GM18517 (cell line): Measurements from ENCODE around the gene APOC1.
"Not testable (repeated sequence)": the region's sequence is repeated elsewhere in the genome, so short reads cannot be mapped to it uniquely, and the experiment has no call there.

ENCODE experiments used
- ATAC-seq: cut with Tn5 transposase; IDR thresholded peaks from one replicate; pipeline ENCODE4 v1.9.1; 2021; ENCODE audit warnings: mild to moderate bottlenecking, moderate library complexity; ENCODE audit not compliant: unreplicated experiment

The APOC1 gene

DNA sequence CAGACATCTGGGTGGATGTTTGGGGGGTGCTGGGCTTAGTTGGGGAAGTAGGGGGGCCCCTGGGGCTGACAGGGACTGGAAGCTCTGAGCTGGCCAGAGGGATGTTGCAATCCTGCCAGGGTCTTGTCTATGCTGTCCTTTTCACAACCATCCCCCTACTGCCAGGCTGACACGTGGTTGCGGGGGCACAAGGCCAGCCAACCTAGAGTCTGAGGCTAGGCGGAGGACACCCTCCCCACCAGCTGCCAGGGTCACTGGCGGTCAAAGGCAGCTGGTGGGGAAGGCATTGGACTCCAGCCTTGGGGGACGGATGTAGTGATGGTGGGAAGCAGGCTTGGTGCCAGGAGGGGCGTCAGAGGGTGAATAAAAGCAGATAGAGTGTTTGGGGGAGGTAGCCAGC is 1.6 kb upstream of the APOC1 start:
- no peak for ATAC-seq

DNA sequence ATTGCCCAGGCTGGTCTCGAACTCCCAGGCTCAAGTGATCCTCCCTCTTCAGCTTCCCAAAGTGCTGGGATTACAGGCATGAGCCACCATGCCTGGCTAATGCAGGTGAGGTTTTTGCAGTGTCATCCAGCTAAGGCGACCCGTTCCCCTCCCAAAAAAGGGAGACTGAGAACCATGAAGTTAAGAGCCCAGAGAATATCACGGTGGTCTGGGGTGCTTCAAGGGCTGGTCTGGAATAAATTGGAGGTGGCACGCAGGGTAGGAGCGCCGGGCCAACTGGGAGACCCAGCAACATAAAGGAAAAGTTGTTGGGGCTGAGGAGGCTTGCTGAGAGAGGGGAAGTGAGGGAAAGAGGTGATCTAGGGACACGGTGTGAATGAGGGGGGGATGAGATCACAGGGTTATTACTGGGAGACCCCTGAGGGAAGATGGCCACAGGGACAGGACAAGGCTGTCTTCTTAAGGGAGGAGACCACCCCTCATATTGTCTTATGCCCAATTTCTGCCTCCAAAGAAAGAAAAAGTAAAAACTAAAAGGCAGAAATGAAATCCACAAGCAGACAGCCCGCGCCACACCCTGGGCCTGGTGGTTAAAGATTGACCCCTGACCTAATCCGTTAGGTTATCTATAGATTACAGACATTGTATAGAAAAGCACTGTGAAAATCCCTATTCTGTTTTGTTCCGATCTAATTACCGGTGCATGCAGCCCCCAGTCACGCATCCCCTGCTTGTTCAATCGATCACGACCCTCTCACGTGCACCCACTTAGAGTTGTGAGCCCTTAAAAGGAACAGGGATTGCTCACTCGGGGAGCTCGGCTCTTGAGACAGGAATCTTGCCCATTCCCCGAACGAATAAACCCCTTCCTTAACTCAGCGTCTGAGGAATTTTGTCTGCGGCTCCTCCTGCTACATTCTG is 636 bp upstream of the APOC1 start:
- not testable (repeated sequence) for ATAC-seq

DNA sequence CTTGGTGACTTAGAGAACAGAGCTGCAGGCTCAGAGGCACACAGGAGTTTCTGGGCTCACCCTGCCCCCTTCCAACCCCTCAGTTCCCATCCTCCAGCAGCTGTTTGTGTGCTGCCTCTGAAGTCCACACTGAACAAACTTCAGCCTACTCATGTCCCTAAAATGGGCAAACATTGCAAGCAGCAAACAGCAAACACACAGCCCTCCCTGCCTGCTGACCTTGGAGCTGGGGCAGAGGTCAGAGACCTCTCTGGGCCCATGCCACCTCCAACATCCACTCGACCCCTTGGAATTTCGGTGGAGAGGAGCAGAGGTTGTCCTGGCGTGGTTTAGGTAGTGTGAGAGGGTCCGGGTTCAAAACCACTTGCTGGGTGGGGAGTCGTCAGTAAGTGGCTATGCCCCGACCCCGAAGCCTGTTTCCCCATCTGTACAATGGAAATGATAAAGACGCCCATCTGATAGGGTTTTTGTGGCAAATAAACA is 9.9 kb downstream of the APOC1 start:
- no peak for ATAC-seq

GRCh38 chr19:44925114-44925891 is 10.9 kb downstream of the APOC1 start:
- no peak for ATAC-seq

DNA sequence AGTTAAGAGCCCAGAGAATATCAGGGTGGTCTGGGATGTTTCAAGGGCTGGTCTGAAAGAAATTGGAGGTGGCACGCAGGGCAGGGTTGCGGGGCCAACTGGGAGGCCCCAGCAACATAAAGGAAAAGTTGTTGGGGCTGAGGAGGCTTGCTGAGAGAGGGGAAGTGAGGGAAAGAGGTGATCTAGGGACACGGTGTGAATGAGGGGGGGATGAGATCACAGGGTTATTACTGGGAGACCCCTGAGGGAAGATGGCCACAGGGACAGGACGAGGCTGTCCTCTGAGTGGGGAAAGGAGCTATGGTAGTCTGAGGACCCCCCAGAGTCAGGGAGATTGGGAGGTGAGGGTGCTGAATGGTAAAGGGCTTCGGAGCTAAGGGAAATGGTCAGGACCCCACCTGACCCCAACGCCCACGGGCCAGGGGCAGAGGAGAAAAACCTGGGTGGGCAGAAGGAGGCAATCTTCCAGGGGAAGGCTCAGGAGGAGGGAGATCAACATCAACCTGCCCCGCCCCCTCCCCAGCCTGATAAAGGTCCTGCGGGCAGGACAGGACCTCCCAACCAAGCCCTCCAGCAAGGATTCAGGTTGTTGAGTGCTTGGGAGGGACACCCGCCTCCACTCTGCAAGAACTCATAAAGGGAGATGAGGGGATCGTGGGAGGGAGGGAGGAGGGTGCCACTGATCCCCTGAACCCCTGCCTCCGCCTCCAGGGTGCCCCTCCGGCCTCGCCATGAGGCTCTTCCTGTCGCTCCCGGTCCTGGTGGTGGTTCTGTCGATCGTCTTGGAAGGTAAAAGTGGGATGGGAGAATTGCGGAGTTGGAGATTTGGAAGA is 12.1 kb downstream of the APOC1 start:
- not testable (repeated sequence) for ATAC-seq

DNA sequence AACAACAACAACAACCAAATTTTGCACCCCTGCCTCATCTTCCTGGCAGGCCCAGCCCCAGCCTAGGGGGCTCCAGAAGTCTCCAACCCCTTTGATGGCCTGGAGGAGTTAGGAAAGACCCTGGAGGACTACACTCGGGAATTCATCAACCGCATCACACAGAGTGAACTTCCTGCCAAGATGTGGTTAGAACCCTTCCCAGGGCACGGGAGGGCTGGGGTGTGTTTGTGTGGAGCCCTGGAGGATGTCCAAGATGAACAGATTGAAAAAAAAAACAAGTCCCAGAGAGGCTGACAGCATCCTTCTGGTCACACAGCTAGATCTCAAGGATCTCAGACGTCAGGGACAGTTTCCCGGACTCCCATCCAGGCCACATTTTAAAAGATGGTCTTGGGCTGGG is 13.3 kb downstream of the APOC1 start:
- ATAC-seq, result no peak

GRCh38 chr19:44930088-44930487 is 15.7 kb downstream of the APOC1 start:
- no peak for ATAC-seq

DNA sequence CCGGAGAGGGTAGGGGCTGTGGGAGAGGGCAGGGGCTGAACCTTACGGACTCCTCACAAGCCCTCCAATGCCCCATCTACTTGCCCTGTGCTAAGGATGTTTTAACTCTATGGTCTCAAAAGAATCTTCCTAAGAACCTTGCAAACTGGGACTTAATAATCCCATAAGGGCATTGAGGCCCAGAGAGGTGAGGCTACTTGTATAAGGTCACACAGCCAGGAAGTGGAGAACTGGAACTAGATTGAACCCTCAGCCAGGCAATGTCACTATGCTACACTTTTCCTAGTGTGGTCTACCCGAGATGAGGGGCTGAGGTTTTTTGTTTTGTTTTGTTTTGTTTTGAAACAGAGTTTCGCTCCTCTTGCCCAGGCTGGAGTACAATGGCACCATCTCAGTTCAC is 17.1 kb downstream of the APOC1 start:
- no peak for ATAC-seq

- no peak for ATAC-seq
Measured at GRCh38 chr19:44939668-44940067, 25.3 kb downstream of the APOC1 start.

GRCh38 chr19:44942067-44942571 is 27.7 kb downstream of the APOC1 start, which contains the start of gene APOC4:
Gene APOC4, plus strand, starts transcription at chr19:44942237. Its CDS starts 41 bp downstream, at chr19:44942278.
- no peak for ATAC-seq

- ATAC-seq, result peak; percentile 75
Measured at GRCh38 chr19:44943801-44944249, 29.4 kb downstream of the APOC1 start.

DNA sequence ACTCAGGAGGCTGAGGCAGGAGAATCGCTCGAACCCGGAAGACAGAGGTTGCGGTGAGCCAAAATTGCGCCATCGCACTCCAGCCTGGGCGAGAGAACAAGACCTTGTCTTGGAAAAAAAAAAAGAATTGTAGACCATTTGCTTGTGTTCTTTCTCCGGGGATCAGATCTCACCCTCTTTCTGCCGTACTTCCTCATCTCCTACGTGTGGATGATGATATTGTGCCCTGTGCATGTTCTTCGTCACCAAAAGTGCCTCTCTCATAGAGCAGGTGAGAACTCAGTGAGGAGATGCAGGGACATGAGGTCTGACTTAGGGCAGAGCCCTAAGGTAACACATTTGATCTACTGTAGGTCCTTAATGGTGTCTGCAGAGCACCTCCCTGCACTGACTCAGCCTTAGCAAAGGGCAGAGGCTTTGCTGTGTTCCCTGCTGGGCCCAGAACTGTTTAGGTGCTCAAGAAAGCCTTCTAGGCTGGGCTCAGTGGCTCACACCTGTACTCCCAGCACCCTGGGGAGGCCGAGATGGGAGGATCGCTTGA is 32.7 kb downstream of the APOC1 start:
- ATAC-seq, result no peak

DNA sequence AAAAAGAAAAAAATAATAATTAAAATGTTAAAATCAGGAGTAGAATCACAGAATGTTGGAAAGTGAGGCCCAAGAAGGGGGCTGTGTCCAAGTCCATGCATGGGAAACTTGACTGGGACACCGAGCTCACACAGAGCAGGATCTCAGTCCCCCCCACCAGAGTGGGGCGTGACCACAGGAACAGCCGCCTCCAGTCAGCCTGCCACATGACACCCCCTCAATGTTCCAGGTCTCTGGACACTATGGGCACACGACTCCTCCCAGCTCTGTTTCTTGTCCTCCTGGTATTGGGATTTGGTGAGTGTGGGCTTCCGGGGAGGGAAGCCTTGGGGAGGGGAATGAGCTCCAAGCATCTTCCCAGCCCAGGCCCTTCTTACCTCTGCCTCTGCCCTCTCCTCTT is 33.8 kb downstream of the APOC1 start:
- no peak for ATAC-seq

GRCh38 chr19:44948763-44949374 is 34.5 kb downstream of the APOC1 start:
- no peak for ATAC-seq

GRCh38 chr19:44949550-44949949 is 35.1 kb downstream of the APOC1 start:
- ATAC-seq, result no peak

DNA sequence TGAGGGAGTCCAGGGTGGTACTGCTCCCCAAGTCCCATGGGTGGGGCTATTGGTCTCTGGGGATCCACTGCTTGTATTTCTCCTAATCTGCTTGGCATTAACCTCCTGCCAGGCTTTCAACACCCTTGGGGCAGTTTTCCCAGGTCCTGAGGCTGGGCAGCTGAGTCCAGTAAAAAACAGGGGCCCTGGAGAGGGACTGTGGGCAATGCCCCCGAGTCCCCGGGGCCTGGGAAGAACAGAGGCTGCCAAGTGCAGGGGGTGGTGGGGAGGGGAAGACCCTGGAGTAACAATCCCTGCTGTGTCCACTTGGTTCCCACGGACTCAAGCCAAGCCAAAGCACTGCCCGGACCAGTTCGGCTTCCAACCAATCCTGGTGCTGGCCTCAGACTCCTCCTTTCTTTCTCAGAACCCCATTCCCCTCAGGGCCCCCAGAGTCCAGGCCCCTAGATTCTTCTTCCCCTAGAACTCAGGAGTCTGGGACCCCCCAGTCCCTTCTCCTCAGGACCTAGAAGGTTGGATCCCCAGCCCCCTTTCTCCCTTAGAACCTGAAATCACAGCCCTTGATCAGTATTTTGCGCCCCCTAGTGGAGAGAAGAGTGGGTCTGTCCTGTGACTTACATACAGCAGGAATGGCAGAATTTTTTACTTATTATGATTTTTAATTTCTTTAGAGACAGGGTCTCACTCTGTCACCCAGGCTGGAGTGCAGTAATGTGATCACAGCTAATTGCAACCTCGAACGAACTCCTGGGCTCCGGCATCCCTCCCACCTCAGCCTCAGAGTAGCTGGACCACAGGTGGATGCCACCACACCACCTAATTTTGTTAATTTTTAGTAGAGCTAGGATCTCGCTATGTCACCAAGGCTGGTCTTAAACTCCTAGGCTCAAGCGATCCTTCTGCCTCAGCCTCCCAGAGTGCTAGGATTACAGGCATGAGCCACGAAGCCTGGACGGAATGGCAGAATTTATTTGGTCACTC is 37.1 kb downstream of the APOC1 start:
- ATAC-seq, result no peak

GRCh38 chr19:44954278-44954648 is 39.9 kb downstream of the APOC1 start:
- peak; percentile 6 for ATAC-seq

DNA sequence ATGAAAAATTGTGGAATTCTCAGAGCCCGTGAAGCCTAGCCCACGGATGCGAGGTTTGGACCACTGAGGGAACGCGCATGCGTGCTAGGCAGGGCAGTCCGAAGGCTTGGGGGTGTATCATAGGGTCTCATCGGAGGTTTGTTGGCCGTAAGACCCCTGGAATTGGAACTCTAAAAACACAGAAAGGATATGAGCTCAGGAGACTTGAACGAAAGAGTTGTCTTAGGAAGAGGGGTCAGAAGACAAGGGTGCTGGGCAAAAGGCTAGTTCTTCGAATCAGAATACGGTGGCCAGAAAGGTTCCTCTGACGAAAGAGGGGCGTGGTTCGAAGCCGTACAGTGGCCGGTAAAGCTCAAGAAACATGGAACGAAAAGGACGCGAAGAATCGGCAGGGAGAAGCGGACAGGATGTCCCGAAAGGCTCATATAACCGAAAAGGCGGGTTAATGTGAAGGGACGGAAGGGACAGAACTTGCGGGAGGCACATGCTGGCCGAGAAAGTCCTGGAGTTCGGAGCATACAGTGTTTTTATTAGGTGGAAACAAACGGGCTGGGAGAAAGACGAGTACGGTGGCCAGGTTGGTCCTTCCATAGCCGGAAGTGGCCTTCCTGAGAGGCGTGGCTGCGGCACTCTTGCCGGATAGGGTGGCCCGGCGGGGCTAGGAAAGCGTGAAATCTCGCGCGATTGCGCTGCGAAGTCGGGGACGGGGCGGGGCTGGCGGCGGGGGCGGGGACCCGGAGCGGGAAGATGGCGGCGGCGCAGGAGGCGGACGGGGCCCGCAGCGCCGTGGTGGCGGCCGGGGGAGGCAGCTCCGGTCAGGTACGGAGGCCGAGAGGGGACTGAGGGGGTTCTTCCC is 40.5 kb downstream of the APOC1 start, which contains the start of gene CLPTM1:
CLPTM1 (plus strand) TSS at position 732 of the 856 bp plus-strand sequence; CDS start at position 748, 16 bp downstream.
- ATAC-seq, result peak; percentile 72
